K562 (cell line): Measurements from ENCODE around the gene RUNX3. TPM values are rescaled to one million over a fixed set of nuclear protein-coding genes. Genes with fewer than 3 reads are reported as not detected.

Experiments used
- ATAC-seq: fragments of 200-7000 bp; cut with Tn5 transposase; 3 replicates; pipeline ENCODE4 v1.9.1; 2020; ENCODE audit warnings: moderate library complexity
- BruUV-seq: library from RNA; stranded (reverse); fragments of 400-500 nt; replicated peaks from 2 replicates; lab custom pipeline; 2021; lab: Mats Ljungman, UMichigan
- CTCF ChIA-PET: fragments of 300-600 bp; formaldehyde crosslinking; extraction: SDS; loops from one replicate; lab custom pipeline; 2021; ENCODE audit warnings: low intra/inter-chr PET ratio; lab: Yijun Ruan, JAX
- POLR2A ChIA-PET: fragments of 300-600, 350-650 bp; sonication (Branson Sonifier 250); formaldehyde crosslinking; extraction: SDS; loops from one replicate; lab custom pipeline; 2021; ENCODE audit warnings: antibody characterized with exemption, inconsistent platforms; lab: Yijun Ruan, JAX
- DNase-seq, 4 experiments: peaks; one replicate each; pipeline versions ENCODE4 v3.0.0 to v3.0.0-alpha.2; 2011 to 2018; ENCODE audit warnings: low spot score in 3 of 4, mixed read lengths in 3 of 4; ENCODE audit errors: extremely low read depth in 1 of 4
- FAIRE-seq: peaks from 2 replicates; lab custom pipeline; 2011; peaks lifted over from hg19 to GRCh38; lab: Jason Lieb, UNC
- H2AFZ ChIP-seq: 2 replicates; pipeline ENCODE4 v1.6.0; 2011; ENCODE audit warnings: low read depth, low read length, control low read depth, inconsistent platforms
- H3K27ac ChIP-seq: fragments of 200-600 bp; 3 replicates; pipeline ENCODE4 v1.8.0; 2011; ENCODE audit warnings: low read depth, mild to moderate bottlenecking, control low read depth, inconsistent platforms, low read length, moderate library complexity, mixed read lengths; ENCODE audit errors: extremely low read depth
- H3K27me3 ChIP-seq, 2 experiments: fragments of 300-600 bp in 1 of 2; 2 replicates in 1 of 2; 3 replicates in 1 of 2; pipeline versions ENCODE4 v1.6.0 to v1.8.0; 2011; ENCODE audit warnings: inconsistent platforms in 2 of 2, low read length in 2 of 2, mild to moderate bottlenecking in 1 of 2, mixed read lengths in 1 of 2, moderate library complexity in 1 of 2; ENCODE audit not compliant: control insufficient read depth in 2 of 2, insufficient read depth in 2 of 2
- H3K36me3 ChIP-seq: fragments of 300-600 bp; 3 replicates; pipeline ENCODE4 v1.8.0; 2011; ENCODE audit warnings: mild to moderate bottlenecking, low read length, inconsistent platforms; ENCODE audit not compliant: control insufficient read depth, insufficient read depth
- H3K4me1 ChIP-seq, 2 experiments: fragments of 200-600 bp in 1 of 2; replicated peaks in 1 of 2; 2 replicates in 1 of 2; 3 replicates in 1 of 2; pipeline versions ENCODE4 v1.5.1 to v1.8.0; 2011; ENCODE audit warnings: inconsistent platforms in 2 of 2, low read length in 2 of 2, mild to moderate bottlenecking in 1 of 2, mixed read lengths in 1 of 2, moderate library complexity in 1 of 2; ENCODE audit not compliant: control insufficient read depth in 2 of 2, insufficient read depth in 2 of 2
- H3K4me2 ChIP-seq: 2 replicates; pipeline ENCODE4 v1.6.1; 2011; ENCODE audit warnings: low read length, control low read depth, inconsistent platforms, mixed read lengths; ENCODE audit not compliant: insufficient read depth
- H3K4me3 ChIP-seq: fragments of 200-600 bp; sonication (generic), shearing (Covaris generic); 2 replicates; pipeline ENCODE4 v1.5.1; 2016; ENCODE audit warnings: control low read depth, inconsistent platforms
- H3K79me2 ChIP-seq: fragments of 200-600 bp; 3 replicates; pipeline ENCODE4 v1.8.0; 2011; ENCODE audit warnings: low read length, inconsistent platforms; ENCODE audit not compliant: control insufficient read depth, insufficient read depth
- H3K9ac ChIP-seq, 2 experiments: 2 replicates each; pipeline versions ENCODE4 v1.6.0 to v1.6.1; 2011; ENCODE audit warnings: low read depth in 2 of 2, low read length in 2 of 2, control low read depth in 1 of 2, inconsistent platforms in 1 of 2, mild to moderate bottlenecking in 1 of 2, mixed read lengths in 1 of 2; ENCODE audit not compliant: insufficient read depth in 1 of 2
- H3K9me1 ChIP-seq: one replicate; pipeline ENCODE4 v1.6.0; 2011; ENCODE audit warnings: inconsistent platforms, mild to moderate bottlenecking, low read length, moderate library complexity; ENCODE audit not compliant: control insufficient read depth, insufficient read depth
- H3K9me3 ChIP-seq: replicated peaks from 2 replicates; pipeline ENCODE4 v1.5.1; 2011; ENCODE audit warnings: low read depth, low read length, inconsistent platforms; ENCODE audit not compliant: control insufficient read depth, insufficient read depth
- H4K20me1 ChIP-seq: replicated peaks from 2 replicates; pipeline ENCODE4 v1.6.1; 2011; ENCODE audit warnings: low read length, inconsistent platforms, mixed read lengths; ENCODE audit not compliant: control insufficient read depth, insufficient read depth
- MXI1 ChIP-seq: IDR thresholded peaks from 2 replicates; pipeline ENCODE4 v1.6.1; 2011; ENCODE audit warnings: low read depth, mild to moderate bottlenecking, improper control_type of control experiment, low read length
- MYBL2 ChIP-seq, 2 experiments: fragments of 450-650 bp in 1 of 2; sonication (generic) in 1 of 2; formaldehyde crosslinking in 1 of 2; IDR thresholded peaks; 2 replicates each; pipeline versions ENCODE4 v1.6.1 to v1.8.1; 2017 to 2022; ENCODE audit warnings: borderline replicate concordance in 1 of 2, inconsistent platforms in 1 of 2, low read depth in 1 of 2, mild to moderate bottlenecking in 1 of 2, missing genetic modification reagents in 1 of 2, moderate library complexity in 1 of 2
- ZNF121 ChIP-seq: sonication (generic); formaldehyde crosslinking; conservative IDR thresholded peaks from 2 replicates; pipeline ENCODE4 v1.8.0; 2022; ENCODE audit warnings: missing genetic modification reagents
- WGBS: fragments of 100-300 bp; shearing (Covaris generic); methylation state at CpG from one replicate; pipeline ENCODE4 v1.1.6; 2016; ENCODE audit warnings: low coverage, mixed read lengths; ENCODE audit not compliant: insufficient coverage; ENCODE audit errors: missing lambda C conversion rate; 5-methylcytosine and 5-hydroxymethylcytosine counted together
- in situ Hi-C: fragments of 300-500 bp; cut with MboI; formaldehyde crosslinking; loops from 4 replicates; pipeline ENCODE4 v1.15.0; 2018; ENCODE audit warnings: inconsistent platforms, mixed read lengths
- intact Hi-C: fragments of 100-400 bp; cut with micrococcal nuclease; formaldehyde crosslinking; loops from 2 replicates; pipeline ENCODE4 v1.14.2; 2022
- polyA plus RNA-seq, 8 experiments: library from polyadenylated mRNA; depleted of rRNA in 4 of 8; stranded (reverse) in 5 of 8; unstranded in 3 of 8; fragments of >200 nt; fragmentation: Nextera tagmentation in 2 of 8; fragmentation: Illumina TruSeq in 1 of 8; extraction: Ambion mirVana in 2 of 8; extraction: Trizol in 1 of 8; gene quantifications; 2 replicates each; pipeline versions ENCODE4 v1.2.1 to v1.2.3, GENCODE V29; 2011 to 2014; ENCODE audit warnings: inconsistent platforms in 1 of 8, missing spikeins in 1 of 8
- total RNA-seq, 7 experiments: library from RNA; depleted of rRNA in 6 of 7; stranded (reverse); fragments of >200 nt in 6 of 7; fragmentation: Illumina TruSeq in 2 of 7; extraction: Trizol in 2 of 7; gene quantifications; 2 replicates each; pipeline versions ENCODE4 v1.2.1 to v1.2.3, GENCODE V29; 2011 to 2021; ENCODE audit warnings: low replicate concordance in 1 of 7
- TF ChIP-seq, protein P1 (sequence below): sonication (generic); formaldehyde crosslinking; IDR thresholded peaks from 2 replicates; pipeline ENCODE4 v1.8.0; 2022; ENCODE audit warnings: missing genetic modification reagents, mild to moderate bottlenecking, borderline replicate concordance

RUNX3 gene
- total and polyA plus RNA-seq, 9 of the 15 experiments (the other 6 are each of a cell fraction or from before 2014, with no cell fraction given), result 0.01 to 0.64 (median 0.09) TPM

DNA sequence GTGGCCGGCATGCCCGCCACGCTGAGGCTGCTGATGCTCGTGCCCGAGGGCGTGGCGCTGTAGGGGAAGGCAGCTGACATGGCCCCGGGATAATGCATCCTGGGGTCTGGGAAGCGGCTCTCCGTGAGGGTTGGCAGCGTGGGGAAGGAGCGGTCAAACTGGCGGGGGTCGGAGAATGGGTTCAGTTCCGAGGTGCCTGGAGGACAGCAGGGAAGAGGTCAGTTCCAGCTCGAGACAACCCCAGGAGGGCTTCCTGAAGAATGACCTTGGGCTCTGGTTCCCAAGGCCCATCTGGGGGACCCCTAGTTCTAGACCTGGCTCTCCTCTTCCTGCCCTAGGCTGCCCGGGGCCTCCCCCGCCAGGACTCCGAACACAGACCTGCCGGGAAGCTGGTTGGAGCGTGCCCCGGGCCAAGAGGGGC lies 27.6 kb downstream of the RUNX3 start:
- peaks cover 41 to 81% of the 10 kb centered on the region in 2 experiments; a peak in 4 of 5 replicates for H3K27me3 ChIP-seq
- no peak overlapping the region for H3K4me2 ChIP-seq
- no peaks in the 10 kb centered on the region for H3K79me2 ChIP-seq
- 5% methylated on average over 22 of the region's 22 CpGs for WGBS
- H4K20me1 ChIP-seq, result peaks cover 20% of the 10 kb centered on the region; the same call in 1 of the 2 replicates
- peaks cover 0 to 25% of the 10 kb centered on the region in 2 experiments; a peak in 1 of 5 replicates for H3K4me1 ChIP-seq
- no TSS peak for BruUV-seq
- no peaks in the 10 kb centered on the region for H3K9me1 ChIP-seq
- no peaks in the 10 kb centered on the region for H3K36me3 ChIP-seq
- H3K27ac ChIP-seq, result no peak overlapping the region
- intact Hi-C loops (no loop called here), in situ Hi-C loops (no loop called here)
- ATAC-seq (no peak), DNase-seq (no peak), FAIRE-seq (no peak)
- H3K9me3 ChIP-seq, result no peaks in the 10 kb centered on the region
- no peak overlapping the region for H3K4me3 ChIP-seq
- ChIA-PET CTCF (no interaction called here), POLR2A (interaction anchor here (0.7 kb wide), 2 partner anchors 14 to 38 kb away, joined by 4 to 5 read pairs; no protein-coding TSS in a partner anchor)
- H2AFZ ChIP-seq, result no peak overlapping the region
- no peak overlapping the region for H3K9ac ChIP-seq
- no peak for TF ChIP-seq ZNF121 (CRISPR knock-in tag)
- no peak for TF ChIP-seq MXI1
- TF ChIP-seq, protein P1, sequence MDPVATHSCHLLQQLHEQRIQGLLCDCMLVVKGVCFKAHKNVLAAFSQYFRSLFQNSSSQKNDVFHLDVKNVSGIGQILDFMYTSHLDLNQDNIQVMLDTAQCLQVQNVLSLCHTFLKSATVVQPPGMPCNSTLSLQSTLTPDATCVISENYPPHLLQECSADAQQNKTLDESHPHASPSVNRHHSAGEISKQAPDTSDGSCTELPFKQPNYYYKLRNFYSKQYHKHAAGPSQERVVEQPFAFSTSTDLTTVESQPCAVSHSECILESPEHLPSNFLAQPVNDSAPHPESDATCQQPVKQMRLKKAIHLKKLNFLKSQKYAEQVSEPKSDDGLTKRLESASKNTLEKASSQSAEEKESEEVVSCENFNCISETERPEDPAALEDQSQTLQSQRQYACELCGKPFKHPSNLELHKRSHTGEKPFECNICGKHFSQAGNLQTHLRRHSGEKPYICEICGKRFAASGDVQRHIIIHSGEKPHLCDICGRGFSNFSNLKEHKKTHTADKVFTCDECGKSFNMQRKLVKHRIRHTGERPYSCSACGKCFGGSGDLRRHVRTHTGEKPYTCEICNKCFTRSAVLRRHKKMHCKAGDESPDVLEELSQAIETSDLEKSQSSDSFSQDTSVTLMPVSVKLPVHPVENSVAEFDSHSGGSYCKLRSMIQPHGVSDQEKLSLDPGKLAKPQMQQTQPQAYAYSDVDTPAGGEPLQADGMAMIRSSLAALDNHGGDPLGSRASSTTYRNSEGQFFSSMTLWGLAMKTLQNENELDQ (CRISPR knock-in tag), result no peak
- no peak for TF ChIP-seq MYBL2 (IDR thresholded peaks at IDR 0.05; ENCODE audit: low read depth)
- TF ChIP-seq MYBL2 (CRISPR knock-in tag; IDR thresholded peaks at IDR 0.05; ENCODE audit: borderline replicate concordance), result no peak
